HS-27A (cell line): ENCODE measurements around the gene SETBP1.

Source experiments
- DNase-seq: peaks from one replicate; pipeline ENCODE4 v3.0.0-alpha.2; 2012; ENCODE audit warnings: low read depth, missing footprints

Gene SETBP1

GRCh38 chr18:44816477-44816876 is 135.8 kb downstream of the SETBP1 start:
- no peak for DNase-seq

GRCh38 chr18:44817831-44818473 is 137.3 kb downstream of the SETBP1 start:
- no peak for DNase-seq

- DNase-seq, result no peak
Measured at GRCh38 chr18:44818668-44819403, 138.1 kb downstream of the SETBP1 start.

DNA sequence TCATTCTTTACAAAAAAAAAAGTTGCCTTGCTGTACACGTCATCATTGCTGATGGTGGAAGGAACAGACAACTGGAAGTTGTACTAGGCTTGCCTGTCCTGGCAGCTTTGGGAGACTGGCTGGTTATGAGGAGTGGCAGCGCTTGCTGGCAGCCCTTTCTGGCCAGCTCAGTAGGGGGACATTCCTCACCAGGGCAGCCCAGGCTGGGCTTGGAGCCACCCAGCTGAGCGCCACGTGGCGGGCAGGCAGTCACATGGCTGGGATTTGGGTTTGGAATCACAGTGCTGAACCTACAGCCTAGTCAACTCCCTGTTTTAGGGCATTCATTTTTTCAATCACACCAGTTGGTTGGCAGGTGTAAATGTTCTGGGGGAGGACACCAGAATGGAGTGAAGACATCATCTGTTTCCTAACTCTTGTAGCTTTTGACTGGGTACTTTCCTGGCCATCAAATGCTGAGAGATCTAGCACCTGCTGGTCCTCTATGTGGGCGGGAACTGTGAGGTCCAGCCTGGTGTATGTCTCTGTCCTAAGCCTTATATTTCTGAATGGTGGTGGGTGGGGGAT is 139.3 kb downstream of the SETBP1 start:
- no peak for DNase-seq

DNA sequence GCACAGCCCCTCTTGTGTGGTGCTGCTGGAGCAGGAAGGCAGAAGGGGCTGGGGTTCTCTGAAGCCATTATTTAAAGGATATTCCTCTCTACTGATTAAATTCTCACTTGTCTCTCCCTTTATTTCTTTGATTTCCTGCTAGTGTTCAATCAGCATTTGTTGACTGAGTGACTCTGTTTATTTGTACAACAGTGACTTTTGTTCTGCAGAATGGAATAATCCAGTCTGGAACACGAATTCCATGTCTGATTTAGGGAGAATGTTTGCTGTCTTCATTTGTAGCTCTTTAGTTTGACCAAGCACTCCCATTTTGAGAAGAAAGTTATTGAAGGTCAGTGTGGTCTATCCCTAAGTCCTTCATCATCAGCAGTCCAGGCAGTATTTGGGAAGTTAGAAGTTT is 141.2 kb downstream of the SETBP1 start:
- no peak for DNase-seq

DNA sequence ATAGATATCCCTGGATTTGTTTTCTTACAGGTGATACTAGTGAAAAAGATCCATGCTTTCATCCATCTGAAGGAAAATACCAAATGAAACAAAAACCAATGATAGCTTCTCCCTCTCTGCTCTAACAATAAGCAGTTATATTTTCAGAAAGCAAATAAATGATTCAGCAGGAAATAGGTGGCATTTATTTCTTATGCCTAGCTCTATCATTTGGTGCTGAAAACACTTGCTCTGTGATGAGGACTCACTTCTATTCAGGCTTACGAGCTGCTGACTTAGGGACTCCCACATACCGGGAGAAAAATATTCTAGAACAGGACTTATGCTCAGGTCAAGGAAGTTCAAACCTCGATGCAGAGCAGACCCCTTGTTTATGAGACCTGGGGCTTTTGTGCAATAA is 142.6 kb downstream of the SETBP1 start:
- no peak for DNase-seq

DNA sequence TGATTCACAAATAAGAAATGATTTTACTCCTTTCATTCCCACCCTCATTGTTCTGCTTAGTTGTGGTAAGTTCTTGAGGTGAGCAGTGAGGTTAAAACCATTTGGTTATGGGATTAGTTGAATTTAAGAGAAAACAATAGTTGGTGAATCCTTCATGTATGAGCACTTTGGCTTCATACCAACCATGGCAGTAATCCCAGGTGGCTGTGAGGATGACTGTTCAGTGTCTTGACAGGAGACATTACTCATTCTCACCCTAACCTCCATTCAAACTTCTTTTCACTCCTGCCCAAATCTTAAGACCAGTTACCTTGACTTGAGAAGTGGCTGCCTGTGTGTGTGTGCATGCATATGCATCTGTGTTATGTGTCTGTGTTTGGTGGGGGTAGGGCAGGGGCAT is 143.1 kb downstream of the SETBP1 start:
- no peak for DNase-seq

DNA sequence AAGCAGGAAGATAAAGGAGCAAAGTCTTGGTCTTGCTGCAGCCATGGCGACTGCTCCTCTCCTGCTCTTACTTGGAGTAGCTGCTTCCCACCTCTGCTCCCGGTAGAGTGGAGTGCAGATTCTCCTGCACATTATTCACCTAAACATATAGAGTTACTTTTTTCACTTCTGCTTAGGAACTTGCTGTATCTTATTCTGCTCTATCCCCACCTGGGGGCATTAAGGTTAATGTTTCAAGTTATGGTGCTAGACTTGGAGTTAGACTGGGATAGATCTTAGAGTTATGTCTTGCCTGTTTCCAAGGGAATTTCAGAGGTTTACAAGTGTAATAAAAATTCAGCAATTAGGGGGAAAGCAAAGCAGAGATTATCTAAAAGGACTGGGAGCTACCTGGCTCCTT is 144.2 kb downstream of the SETBP1 start:
- DNase-seq, result no peak

- DNase-seq, result peak; percentile 83
Measured at GRCh38 chr18:44826418-44827259, 146.0 kb downstream of the SETBP1 start.

DNA sequence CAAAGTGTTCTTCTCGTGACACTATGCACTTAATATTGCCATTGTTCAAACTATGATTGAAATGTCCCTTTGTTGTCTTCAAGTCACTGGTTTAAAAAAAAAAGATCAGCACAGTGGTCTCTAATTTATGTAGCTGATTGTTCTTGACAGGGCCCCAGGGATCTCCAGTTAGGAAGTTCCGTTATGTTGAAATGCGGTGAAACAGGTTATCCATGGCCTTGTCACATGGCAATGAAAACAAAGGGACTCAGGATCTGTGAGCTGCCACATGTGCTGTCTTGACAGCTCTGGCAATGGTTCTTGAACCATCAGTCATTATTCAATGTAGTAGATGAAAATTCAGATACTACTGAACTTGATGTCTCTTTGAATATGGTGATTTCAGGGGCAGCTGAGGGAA is 147.4 kb downstream of the SETBP1 start:
- DNase-seq, result no peak

DNA sequence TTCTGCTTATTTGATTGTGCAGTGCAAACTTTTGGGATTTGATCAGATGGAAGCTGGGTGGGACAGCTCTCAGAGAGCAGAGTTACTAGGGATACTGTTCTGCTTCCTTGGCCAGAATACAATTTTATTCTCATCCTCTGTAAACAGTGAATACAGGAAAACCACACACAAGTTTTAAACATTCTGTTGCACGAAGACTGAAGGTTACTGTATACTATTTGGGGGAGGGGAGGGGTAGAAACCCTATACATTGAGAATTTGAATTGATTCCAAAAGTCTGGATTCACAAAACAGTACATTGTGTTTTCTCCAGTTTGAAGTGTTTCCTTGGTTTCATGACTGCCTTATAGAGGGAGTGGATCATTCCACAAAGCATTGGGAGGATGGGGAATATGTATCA is 149.9 kb downstream of the SETBP1 start:
- DNase-seq, result no peak

DNA sequence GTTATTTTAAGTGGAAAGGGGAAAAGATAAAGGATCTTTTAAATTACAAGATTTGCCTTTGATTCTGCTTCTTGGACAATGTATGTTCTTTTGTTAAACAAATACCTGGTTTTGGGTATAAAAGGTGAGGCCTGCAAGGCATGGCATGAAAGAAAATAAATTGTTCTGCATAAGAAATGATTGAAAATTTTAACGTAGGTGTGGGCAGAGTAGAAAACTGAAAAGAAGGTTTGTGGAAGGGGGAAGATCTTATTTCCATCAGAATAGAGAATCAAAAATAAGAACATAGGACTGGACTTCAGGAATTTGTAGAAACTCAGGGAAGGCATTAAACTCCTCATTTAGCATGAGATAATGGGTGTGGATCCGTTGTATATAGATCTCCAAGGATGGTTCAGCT is 153.1 kb downstream of the SETBP1 start:
- DNase-seq, result no peak

DNA sequence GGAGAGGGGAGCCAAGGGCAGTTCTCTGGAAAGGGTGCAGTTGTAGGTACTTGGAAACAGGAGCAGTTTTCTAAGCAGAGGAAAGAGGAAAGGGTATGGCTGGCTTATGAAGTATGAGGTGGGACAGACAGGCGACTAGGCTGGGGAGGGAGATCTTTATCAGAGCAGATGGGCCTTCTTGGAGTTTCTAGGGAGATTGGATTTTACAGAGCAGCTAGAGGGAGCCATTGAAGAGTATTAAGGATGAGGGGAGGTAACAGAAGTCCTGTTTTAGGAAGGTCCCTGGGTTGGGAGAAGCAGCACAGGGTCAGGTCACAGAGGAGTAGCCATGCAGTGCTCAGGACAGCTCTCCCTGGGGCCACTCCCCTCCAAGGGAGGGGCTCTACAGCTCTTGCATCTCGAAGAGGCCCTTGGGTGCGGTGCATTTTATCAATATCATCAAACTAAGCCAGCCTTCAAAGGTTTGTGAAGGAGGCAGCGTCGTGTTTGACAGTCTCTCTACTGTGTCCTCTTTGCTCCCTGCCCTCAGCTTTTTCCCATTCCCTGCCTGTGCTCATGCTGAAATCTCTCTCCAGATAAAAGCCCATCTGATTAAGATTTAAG is 154.3 kb downstream of the SETBP1 start:
- DNase-seq, result no peak

- no peak for DNase-seq
Measured at GRCh38 chr18:44835703-44836102, 155.0 kb downstream of the SETBP1 start.

- DNase-seq, result no peak
Measured at GRCh38 chr18:44836263-44836662, 155.6 kb downstream of the SETBP1 start.

- no peak for DNase-seq
Measured at GRCh38 chr18:44837482-44838180, 156.9 kb downstream of the SETBP1 start.

GRCh38 chr18:44838971-44839666 is 158.4 kb downstream of the SETBP1 start:
- no peak for DNase-seq

GRCh38 chr18:44840058-44840790 is 159.5 kb downstream of the SETBP1 start:
- DNase-seq, result no peak

DNA sequence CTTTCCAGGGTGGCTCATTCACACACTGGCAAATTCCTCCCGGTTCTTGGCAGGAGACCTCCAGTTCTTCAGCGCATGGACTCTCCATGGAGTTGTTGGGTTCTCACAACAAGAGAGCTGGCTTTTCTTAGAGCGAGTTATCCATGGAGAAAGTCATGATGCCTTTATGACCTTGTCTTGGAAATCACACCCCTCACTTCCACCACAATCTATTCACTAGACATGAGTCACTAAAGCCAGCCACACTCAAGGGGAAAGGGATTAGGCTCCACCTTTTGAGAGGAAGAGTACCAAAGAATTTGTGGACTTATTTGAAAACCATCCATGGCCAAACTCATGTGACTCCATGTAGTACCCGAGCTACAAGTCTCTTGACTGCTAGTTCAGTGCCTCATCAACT is 160.5 kb downstream of the SETBP1 start:
- DNase-seq, result no peak
